Measurements from ENCODE around the gene ASPA.

The ASPA gene

GRCh38 chr17:3475251-3475685 lies 529 bp upstream of the ASPA start:
- H3K9me3 ChIP-seq (ENCODE audit: control insufficient read depth, insufficient read depth, low read depth, low read length): no peaks in the 10 kb centered on the region
- H3K4me1 ChIP-seq (ENCODE audit: control insufficient read depth, insufficient read depth, low read length): no peaks in the 10 kb centered on the region
- no peaks in the 10 kb centered on the region for H3K36me3 ChIP-seq (ENCODE audit: control insufficient read depth in 2 of 2, insufficient read depth in 1 of 2, low read length in 2 of 2)
- ChIA-PET CTCF (no interaction called here), POLR2A (interaction anchor here (0.6 kb wide), 1 partner anchor 652 kb away, joined by 5 read pairs; no protein-coding TSS in a partner anchor)
- no peak overlapping the region for H3K4me3 ChIP-seq (ENCODE audit: low read depth, low read length)
- no peak overlapping the region for H3K27ac ChIP-seq (ENCODE audit: extremely low read depth, low read depth, low read length)
- TF ChIP-seq EGR2 (tag by site-specific recombination; IDR thresholded peaks at IDR 0.05; ENCODE audit: low read depth) (no peak), ZBTB6 (tag by site-specific recombination; IDR thresholded peaks at IDR 0.05) (no peak), ZNF48 (tag by site-specific recombination; IDR thresholded peaks at IDR 0.05) (no peak)

- TF ChIP-seq ZBTB7A (tag by site-specific recombination; IDR thresholded peaks at IDR 0.05; ENCODE audit: low read depth): no peak
- TF ChIP-seq ZNF223 (tag by site-specific recombination; IDR thresholded peaks at IDR 0.05): no peak
- no peak for TF ChIP-seq KLF7 (tag by site-specific recombination; IDR thresholded peaks at IDR 0.05; ENCODE audit: borderline replicate concordance)
- no peak for TF ChIP-seq ZNF148 (tag by site-specific recombination; IDR thresholded peaks at IDR 0.05; ENCODE audit: borderline replicate concordance)
- no peak for TF ChIP-seq ZNF16 (tag by site-specific recombination; IDR thresholded peaks at IDR 0.05; ENCODE audit: low read depth)
- TF ChIP-seq ZNF398 (tag by site-specific recombination; IDR thresholded peaks at IDR 0.05): no peak
- TF ChIP-seq SCRT2 (tag by site-specific recombination; IDR thresholded peaks at IDR 0.05): no peak
- no peak for TF ChIP-seq ZNF132 (tag by site-specific recombination; IDR thresholded peaks at IDR 0.05; ENCODE audit: borderline replicate concordance)
- TF ChIP-seq WT1 (tag by site-specific recombination; IDR thresholded peaks at IDR 0.05): no peak
- TF ChIP-seq ZNF362 (tag by site-specific recombination; IDR thresholded peaks at IDR 0.05): no peak
- TF ChIP-seq ZNF510 (tag by site-specific recombination; IDR thresholded peaks at IDR 0.05; ENCODE audit: insufficient replicate concordance): no peak
- no peak for TF ChIP-seq ZNF280D (tag by site-specific recombination; IDR thresholded peaks at IDR 0.05)
- no peak for TF ChIP-seq ZFHX2 (tag by site-specific recombination; conservative IDR thresholded peaks at IDR 0.05)
- no peak for TF ChIP-seq ZNF37A (tag by site-specific recombination; IDR thresholded peaks at IDR 0.05)
- no peak for TF ChIP-seq ZNF624 (tag by site-specific recombination; IDR thresholded peaks at IDR 0.05)
- TF ChIP-seq ZIC2 (tag by site-specific recombination; IDR thresholded peaks at IDR 0.05): no peak
- no peak for TF ChIP-seq ZNF426 (tag by site-specific recombination; IDR thresholded peaks at IDR 0.05)
- H3K4me1 ChIP-seq (ENCODE audit: control insufficient read depth, insufficient read depth, low read length): no peaks in the 10 kb centered on the region
- ChIA-PET POLR2A (no interaction called here), CTCF (interaction anchor here (0.6 kb wide), 2 partner anchors 72 to 206 kb away, joined by 3 to 5 read pairs; no protein-coding TSS in a partner anchor)
- H3K9me3 ChIP-seq (ENCODE audit: control insufficient read depth, insufficient read depth, low read depth, low read length): no peaks in the 10 kb centered on the region
- H3K4me3 ChIP-seq (ENCODE audit: low read depth, low read length): no peak overlapping the region
- H3K27ac ChIP-seq (ENCODE audit: extremely low read depth, low read depth, low read length): no peak overlapping the region
- H3K36me3 ChIP-seq (ENCODE audit: control insufficient read depth in 2 of 2, insufficient read depth in 1 of 2, low read length in 2 of 2): no peaks in the 10 kb centered on the region
These were observed 4.2 kb downstream of the ASPA start for GRCh38 chr17:3479988-3480387.
